Lower lobe of right lung (tissue), 2 donors: Measurements from ENCODE around the gene TPGS1. TPM values are rescaled to one million over a fixed set of nuclear protein-coding genes. Genes with fewer than 3 reads are reported as not detected.

Experiments used
- ATAC-seq, 2 donors: fragments of 200-7000 bp; cut with Tn5 transposase; one replicate each; pipeline ENCODE4 v1.9.1; 2020 to 2022; ENCODE audit warnings: mild to moderate bottlenecking in 2 of 2, moderate library complexity in 2 of 2
- DNase-seq: peaks from one replicate; pipeline ENCODE4 v3.0.0-alpha.2; 2020
- H3K27ac ChIP-seq: fragments of 200-600 bp; one replicate; pipeline ENCODE4 v1.8.0; 2022
- H3K27me3 ChIP-seq: fragments of 200-600 bp; one replicate; pipeline ENCODE4 v1.8.0; 2022; ENCODE audit warnings: low read depth
- H3K36me3 ChIP-seq: fragments of 200-600 bp; one replicate; pipeline ENCODE4 v1.8.0; 2022; ENCODE audit warnings: mild to moderate bottlenecking
- H3K4me1 ChIP-seq: fragments of 200-600 bp; one replicate; pipeline ENCODE4 v1.8.0; 2022
- H3K4me3 ChIP-seq: fragments of 200-600 bp; one replicate; pipeline ENCODE4 v1.8.0; 2022; ENCODE audit warnings: mild to moderate bottlenecking
- H3K9me3 ChIP-seq: fragments of 200-600 bp; one replicate; pipeline ENCODE4 v1.8.0; 2022
- CTCF ChIP-seq: fragments of 200-600 bp; IDR thresholded peaks from one replicate; pipeline ENCODE4 v1.8.0; 2022; ENCODE audit warnings: antibody characterized with exemption, mild to moderate bottlenecking
- intact Hi-C: fragments of 100-400 bp; cut with DNase I; formaldehyde crosslinking; loops from one replicate; pipeline ENCODE4 v1.11.0; 2022
- total RNA-seq: library from RNA; stranded (reverse); fragmentation: NEBNext Ultra II Directional; extraction: Animal tissue kit (Norgen Biotek cat#: 25700); gene quantifications from one replicate; pipeline ENCODE4 v1.2.1, GENCODE V29; 2021
- donor health status: DM: no; HTN: yes; CAD: no; lungs with severe emphysema.

Gene TPGS1
- total RNA-seq, 1 donor from 2014 or later, result 18.8 TPM

- Histone ChIP-seq H3K4me3 (no peak overlapping the region), H3K9me3 (no peaks in the 10 kb centered on the region), H3K4me1 (no peaks in the 10 kb centered on the region), H3K36me3 (peaks cover 5% of the 10 kb centered on the region), H3K27ac (no peak overlapping the region), H3K27me3 (no peaks in the 10 kb centered on the region)
- no peak for DNase-seq
- TF ChIP-seq CTCF, result no peak
- peak; percentile 34 to 56 for ATAC-seq
- intact Hi-C loops, result no loop called here
These were observed 11.4 kb downstream of the TPGS1 start for GRCh38 chr19:518598-519231.

DNA sequence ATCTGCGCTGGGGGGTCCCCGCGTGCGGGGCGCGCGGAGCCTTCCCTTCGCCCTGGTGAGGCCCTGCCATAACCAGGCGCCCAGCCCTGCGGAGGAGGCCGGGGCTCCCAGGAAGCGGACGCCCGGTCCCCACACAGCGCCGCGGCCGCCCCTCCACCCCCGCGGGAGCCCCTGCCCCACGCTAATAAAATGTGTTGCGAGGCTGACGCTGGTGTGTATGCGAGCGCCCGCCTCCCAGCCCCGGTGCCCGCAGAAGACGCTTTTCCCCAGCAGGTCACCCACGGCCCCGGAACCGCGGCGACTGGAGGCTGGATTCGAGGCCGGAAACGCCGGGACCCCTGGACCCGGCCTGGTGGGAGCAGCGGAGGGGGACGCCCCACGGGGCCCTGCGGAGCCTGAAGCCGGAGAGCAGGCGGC, 12.2 kb downstream of the TPGS1 start:
- Histone ChIP-seq H3K36me3 (peaks cover 5% of the 10 kb centered on the region), H3K27me3 (no peaks in the 10 kb centered on the region), H3K9me3 (no peaks in the 10 kb centered on the region), H3K4me1 (no peaks in the 10 kb centered on the region), H3K4me3 (no peak overlapping the region), H3K27ac (no peak overlapping the region)
- no peak for TF ChIP-seq CTCF
- ATAC-seq (peak; percentile 4 to 5), DNase-seq (no peak)
- intact Hi-C loops, result no loop called here

DNA sequence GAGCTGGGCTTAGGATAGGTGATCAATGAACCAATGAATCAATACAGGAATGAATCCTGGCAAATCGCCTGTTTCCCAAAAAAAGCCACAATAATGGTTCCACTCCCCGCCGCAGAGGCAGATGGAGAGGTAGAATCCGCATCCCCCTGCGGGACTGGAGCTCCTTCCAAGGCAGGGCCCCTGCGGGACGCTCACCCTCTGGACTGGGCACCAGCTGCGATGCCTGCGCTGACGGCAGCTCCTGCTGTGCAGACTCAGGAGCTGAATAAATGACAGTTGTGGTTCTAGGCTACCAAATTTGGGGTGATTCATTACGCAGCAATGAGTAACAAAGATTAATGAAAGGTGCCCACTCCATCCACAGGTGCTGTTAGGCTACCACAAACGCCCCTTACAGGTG, 15.4 kb downstream of the TPGS1 start:
- no peak for DNase-seq
- H3K9me3 ChIP-seq, result no peaks in the 10 kb centered on the region
- H3K4me1 ChIP-seq, result no peaks in the 10 kb centered on the region
- peaks cover 5% of the 10 kb centered on the region for H3K36me3 ChIP-seq
- H3K27me3 ChIP-seq, result peaks cover 4% of the 10 kb centered on the region
- intact Hi-C loops, result no loop called here
- TF ChIP-seq CTCF, result no peak
- H3K27ac ChIP-seq, result no peak overlapping the region
- no peak for ATAC-seq
- no peak overlapping the region for H3K4me3 ChIP-seq

GRCh38 chr19:524062-524674, 16.9 kb downstream of the TPGS1 start:
- H3K9me3 ChIP-seq, result no peaks in the 10 kb centered on the region
- H3K27me3 ChIP-seq, result peaks cover 4% of the 10 kb centered on the region
- H3K36me3 ChIP-seq, result peaks cover 5% of the 10 kb centered on the region
- peak; percentile 22 to 48 for ATAC-seq
- H3K4me1 ChIP-seq, result no peaks in the 10 kb centered on the region
- intact Hi-C loops, result no loop called here
- H3K27ac ChIP-seq, result no peak overlapping the region
- no peak for TF ChIP-seq CTCF
- no peak overlapping the region for H3K4me3 ChIP-seq
- no peak for DNase-seq

DNA sequence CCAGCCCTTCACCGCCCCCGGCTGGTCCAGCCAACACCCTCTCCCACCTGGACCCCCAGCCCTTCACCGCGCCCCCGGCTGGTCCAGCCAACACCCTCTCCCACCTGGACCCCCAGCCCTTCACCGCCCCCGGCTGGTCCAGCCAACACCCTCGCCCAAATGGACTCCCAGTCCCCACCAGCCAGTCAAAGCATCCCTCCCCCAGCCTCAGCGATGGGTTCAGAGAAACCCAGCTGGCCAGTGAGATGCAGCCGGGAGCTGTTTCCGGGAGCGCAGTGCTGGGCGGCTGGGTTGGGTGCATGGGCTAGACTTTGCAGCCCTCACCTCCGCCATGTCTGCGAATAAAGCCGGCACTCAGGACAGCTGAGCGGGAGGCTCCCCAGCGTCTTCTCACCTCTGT, 17.7 kb downstream of the TPGS1 start:
- Histone ChIP-seq H3K36me3 (peaks cover under 1% of the 10 kb centered on the region), H3K4me1 (no peaks in the 10 kb centered on the region), H3K9me3 (no peaks in the 10 kb centered on the region), H3K4me3 (no peak overlapping the region), H3K27ac (no peak overlapping the region), H3K27me3 (peaks cover 4% of the 10 kb centered on the region)
- ATAC-seq (no peak), DNase-seq (no peak)
- intact Hi-C loops, result no loop called here
- TF ChIP-seq CTCF, result no peak
